Upper lobe of right lung (tissue), 1 donor: ENCODE data around the gene HTR2A. TPM values are rescaled to one million over a fixed set of nuclear protein-coding genes. Genes with fewer than 3 reads are reported as not detected.
A peak's percentile ranks its signal among the peaks of the same experiment; 100 is the strongest.

Experiments used
- ATAC-seq: fragments of 200-7000 bp; cut with Tn5 transposase; one replicate; pipeline ENCODE4 v1.9.1; 2020; ENCODE audit warnings: mild to moderate bottlenecking, moderate library complexity
- DNase-seq: peaks from one replicate; pipeline ENCODE4 v3.0.0-alpha.2; 2020
- H3K27ac ChIP-seq: fragments of 200-600 bp; one replicate; pipeline ENCODE4 v1.8.0; 2022
- H3K27me3 ChIP-seq: fragments of 200-600 bp; one replicate; pipeline ENCODE4 v1.8.0; 2022; ENCODE audit warnings: mild to moderate bottlenecking
- H3K36me3 ChIP-seq: fragments of 200-600 bp; one replicate; pipeline ENCODE4 v1.8.0; 2022
- H3K4me1 ChIP-seq: fragments of 200-600 bp; one replicate; pipeline ENCODE4 v1.8.0; 2022
- H3K4me3 ChIP-seq: fragments of 200-600 bp; one replicate; pipeline ENCODE4 v1.8.0; 2022; ENCODE audit warnings: mild to moderate bottlenecking
- H3K9me3 ChIP-seq: fragments of 200-600 bp; one replicate; pipeline ENCODE4 v1.8.0; 2022
- intact Hi-C: fragments of 100-400 bp; cut with DNase I; formaldehyde crosslinking; loops from one replicate; pipeline ENCODE4 v1.11.0; 2022
- total RNA-seq: library from RNA; stranded (reverse); fragmentation: NEBNext Ultra II Directional; extraction: Animal tissue kit (Norgen Biotek cat#: 25700); gene quantifications from one replicate; pipeline ENCODE4 v1.2.1, GENCODE V29; 2021
- TF ChIP-seq, protein P1 (sequence below): fragments of 200-600 bp; IDR thresholded peaks from one replicate; pipeline ENCODE4 v1.8.0; 2022; ENCODE audit warnings: antibody characterized with exemption
- donor health status: DM: no; HTN: yes; CAD: no; lungs with severe emphysema.

The HTR2A gene
- total RNA-seq, 1 donor from 2014 or later = 0.90 TPM

GRCh38 chr13:46831588-46832194 is 65.2 kb downstream of the HTR2A start:
- DNase-seq (no peak), ATAC-seq (peak; percentile 74)
- no peak overlapping the region for H3K27ac ChIP-seq
- intact Hi-C loops = no loop called here
- H3K9me3 ChIP-seq = no peaks in the 10 kb centered on the region
- H3K4me3 ChIP-seq = no peak overlapping the region
- H3K36me3 ChIP-seq = no peaks in the 10 kb centered on the region
- TF ChIP-seq, protein P1, sequence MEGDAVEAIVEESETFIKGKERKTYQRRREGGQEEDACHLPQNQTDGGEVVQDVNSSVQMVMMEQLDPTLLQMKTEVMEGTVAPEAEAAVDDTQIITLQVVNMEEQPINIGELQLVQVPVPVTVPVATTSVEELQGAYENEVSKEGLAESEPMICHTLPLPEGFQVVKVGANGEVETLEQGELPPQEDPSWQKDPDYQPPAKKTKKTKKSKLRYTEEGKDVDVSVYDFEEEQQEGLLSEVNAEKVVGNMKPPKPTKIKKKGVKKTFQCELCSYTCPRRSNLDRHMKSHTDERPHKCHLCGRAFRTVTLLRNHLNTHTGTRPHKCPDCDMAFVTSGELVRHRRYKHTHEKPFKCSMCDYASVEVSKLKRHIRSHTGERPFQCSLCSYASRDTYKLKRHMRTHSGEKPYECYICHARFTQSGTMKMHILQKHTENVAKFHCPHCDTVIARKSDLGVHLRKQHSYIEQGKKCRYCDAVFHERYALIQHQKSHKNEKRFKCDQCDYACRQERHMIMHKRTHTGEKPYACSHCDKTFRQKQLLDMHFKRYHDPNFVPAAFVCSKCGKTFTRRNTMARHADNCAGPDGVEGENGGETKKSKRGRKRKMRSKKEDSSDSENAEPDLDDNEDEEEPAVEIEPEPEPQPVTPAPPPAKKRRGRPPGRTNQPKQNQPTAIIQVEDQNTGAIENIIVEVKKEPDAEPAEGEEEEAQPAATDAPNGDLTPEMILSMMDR = peak; percentile 86
- H3K4me1 ChIP-seq = no peaks in the 10 kb centered on the region
- H3K27me3 ChIP-seq = no peaks in the 10 kb centered on the region

GRCh38 chr13:46830405-46831005 is 66.3 kb downstream of the HTR2A start:
- no peak for ATAC-seq
- H3K4me1 ChIP-seq = no peaks in the 10 kb centered on the region
- intact Hi-C loops = no loop called here
- no peak for DNase-seq
- H3K27me3 ChIP-seq = no peaks in the 10 kb centered on the region
- TF ChIP-seq, protein P1 = no peak
- H3K27ac ChIP-seq = no peak overlapping the region
- H3K36me3 ChIP-seq = no peaks in the 10 kb centered on the region
- no peaks in the 10 kb centered on the region for H3K9me3 ChIP-seq
- H3K4me3 ChIP-seq = no peak overlapping the region

DNA sequence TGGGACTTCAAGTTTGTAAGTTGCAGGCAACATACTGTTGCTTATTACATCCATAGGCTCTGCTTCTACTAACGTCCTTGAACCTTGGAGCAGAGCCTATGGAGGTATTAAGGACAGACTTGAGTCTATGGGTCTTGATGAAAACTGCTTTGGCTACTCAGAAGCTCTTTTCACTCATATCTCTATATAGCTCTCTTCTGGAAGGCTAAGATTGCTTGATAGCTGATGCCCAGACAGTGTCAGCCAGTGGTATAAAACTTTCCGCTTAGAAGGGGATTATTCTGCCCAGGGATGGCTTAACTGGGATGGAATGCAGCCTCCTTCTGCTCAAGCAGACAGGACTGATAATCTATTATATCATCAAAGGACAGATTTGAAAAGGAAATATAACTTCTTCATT is 74.3 kb downstream of the HTR2A start:
- no peak for DNase-seq
- Histone ChIP-seq H3K9me3 (no peaks in the 10 kb centered on the region), H3K27me3 (no peaks in the 10 kb centered on the region), H3K4me3 (no peak overlapping the region), H3K27ac (no peak overlapping the region), H3K36me3 (no peaks in the 10 kb centered on the region), H3K4me1 (no peaks in the 10 kb centered on the region)
- TF ChIP-seq, protein P1 = no peak
- intact Hi-C loops = no loop called here
- ATAC-seq = no peak

DNA sequence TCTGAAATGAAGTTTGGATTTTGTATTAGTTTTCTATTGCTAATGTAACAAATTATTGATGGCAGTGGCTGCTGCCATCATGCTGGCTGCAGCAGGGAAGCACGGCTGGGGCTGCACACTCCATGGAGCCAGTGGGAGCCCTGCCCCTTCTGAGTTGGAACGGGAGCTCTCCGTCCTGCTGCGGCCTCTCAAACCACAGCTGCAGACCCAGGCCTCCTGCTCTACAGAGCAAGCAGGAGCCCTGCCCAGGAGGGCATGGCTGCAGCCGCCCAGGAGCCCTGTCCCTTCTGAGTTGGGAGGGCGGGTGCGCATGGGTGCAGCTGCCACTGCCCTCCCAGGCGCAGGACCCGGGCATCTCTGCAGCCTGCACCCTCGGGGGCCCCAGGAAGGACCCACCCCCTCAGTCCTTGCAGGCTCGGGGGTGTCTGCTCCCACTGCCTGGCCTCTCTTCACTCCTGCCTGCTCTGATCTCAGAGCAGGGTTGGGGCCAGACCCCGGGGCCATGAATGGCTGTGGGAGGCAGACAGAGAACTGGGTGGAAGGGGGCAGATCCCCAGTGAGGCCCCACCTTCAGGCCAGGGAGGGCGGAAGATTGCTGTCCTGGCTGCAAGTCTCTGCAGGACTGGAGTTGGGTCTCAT is 78.9 kb downstream of the HTR2A start:
- ATAC-seq = peak; percentile 32
- Histone ChIP-seq H3K4me3 (no peak overlapping the region), H3K4me1 (no peaks in the 10 kb centered on the region), H3K9me3 (no peaks in the 10 kb centered on the region), H3K27ac (no peak overlapping the region), H3K36me3 (no peaks in the 10 kb centered on the region), H3K27me3 (no peaks in the 10 kb centered on the region)
- intact Hi-C loops = no loop called here
- no peak for DNase-seq
- TF ChIP-seq, protein P1 = no peak

- ATAC-seq = no peak
- TF ChIP-seq, protein P1 = no peak
- Histone ChIP-seq H3K4me1 (no peaks in the 10 kb centered on the region), H3K27me3 (no peaks in the 10 kb centered on the region), H3K4me3 (no peak overlapping the region), H3K36me3 (no peaks in the 10 kb centered on the region), H3K27ac (no peak overlapping the region), H3K9me3 (no peaks in the 10 kb centered on the region)
- DNase-seq = no peak
- intact Hi-C loops = no loop called here
Observed at GRCh38 chr13:46817095-46817494, 79.8 kb downstream of the HTR2A start.
